ENCODE results near the gene PBX2. TPM values are rescaled to one million over a fixed set of nuclear protein-coding genes. Genes with fewer than 3 reads are reported as not detected.

The PBX2 gene
- total RNA-seq, 1 donor from 2014 or later = 166 TPM

- DNase-seq (ENCODE audit: extremely low spot score, unreplicated experiment) = no peak
- H3K36me3 Mint-ChIP-seq = no peaks in the 10 kb centered on the region
- no peak overlapping the region for H3K27ac Mint-ChIP-seq
- no peak overlapping the region for H3K4me3 Mint-ChIP-seq
- no peak for TF ChIP-seq CTCF (conservative IDR thresholded peaks at IDR 0.05)
- H3K9me3 Mint-ChIP-seq = no peaks in the 10 kb centered on the region
- H3K4me1 Mint-ChIP-seq (ENCODE audit: unreplicated experiment) = peaks cover 16% of the 10 kb centered on the region
- H3K27me3 Mint-ChIP-seq = peaks cover 4% of the 10 kb centered on the region
Measured at GRCh38 chr6:32200711-32201475, 10.9 kb upstream of the PBX2 start.

GRCh38 chr6:32198866-32199265, 8.9 kb upstream of the PBX2 start:
- no peak overlapping the region for H3K4me3 Mint-ChIP-seq
- DNase-seq (ENCODE audit: extremely low spot score, unreplicated experiment) = no peak
- H3K27me3 Mint-ChIP-seq = no peaks in the 10 kb centered on the region
- no peaks in the 10 kb centered on the region for H3K36me3 Mint-ChIP-seq
- TF ChIP-seq CTCF (conservative IDR thresholded peaks at IDR 0.05) = no peak
- no peaks in the 10 kb centered on the region for H3K9me3 Mint-ChIP-seq
- peaks cover 30% of the 10 kb centered on the region for H3K4me1 Mint-ChIP-seq (ENCODE audit: unreplicated experiment)
- peak overlapping the region; percentile 62 for H3K27ac Mint-ChIP-seq

GRCh38 chr6:32198345-32198696, 8.3 kb upstream of the PBX2 start:
- H3K27me3 Mint-ChIP-seq = no peaks in the 10 kb centered on the region
- H3K4me1 Mint-ChIP-seq (ENCODE audit: unreplicated experiment) = peaks cover 30% of the 10 kb centered on the region
- no peak for DNase-seq (ENCODE audit: extremely low spot score, unreplicated experiment)
- no peak for TF ChIP-seq CTCF (conservative IDR thresholded peaks at IDR 0.05)
- H3K4me3 Mint-ChIP-seq = no peak overlapping the region
- no peaks in the 10 kb centered on the region for H3K36me3 Mint-ChIP-seq
- peak overlapping the region; percentile 62 for H3K27ac Mint-ChIP-seq
- H3K9me3 Mint-ChIP-seq = no peaks in the 10 kb centered on the region

GRCh38 chr6:32196682-32197616, 6.9 kb upstream of the PBX2 start:
- H3K9me3 Mint-ChIP-seq = no peaks in the 10 kb centered on the region
- H3K4me3 Mint-ChIP-seq = peak overlapping the region; percentile 96
- no peaks in the 10 kb centered on the region for H3K27me3 Mint-ChIP-seq
- H3K36me3 Mint-ChIP-seq = no peaks in the 10 kb centered on the region
- H3K4me1 Mint-ChIP-seq (ENCODE audit: unreplicated experiment) = peaks cover 29% of the 10 kb centered on the region
- TF ChIP-seq CTCF (conservative IDR thresholded peaks at IDR 0.05) = no peak
- H3K27ac Mint-ChIP-seq = peak overlapping the region; percentile 100
- peak; percentile 71 for DNase-seq (ENCODE audit: extremely low spot score, unreplicated experiment)

GRCh38 chr6:32195902-32196681, 6.1 kb upstream of the PBX2 start:
- TF ChIP-seq CTCF (conservative IDR thresholded peaks at IDR 0.05) = no peak
- H3K9me3 Mint-ChIP-seq = no peaks in the 10 kb centered on the region
- H3K36me3 Mint-ChIP-seq = no peaks in the 10 kb centered on the region
- H3K27ac Mint-ChIP-seq = peak overlapping the region; percentile 100
- H3K27me3 Mint-ChIP-seq = no peaks in the 10 kb centered on the region
- peak overlapping the region; percentile 96 for H3K4me3 Mint-ChIP-seq
- peaks cover 33% of the 10 kb centered on the region for H3K4me1 Mint-ChIP-seq (ENCODE audit: unreplicated experiment)
- DNase-seq (ENCODE audit: extremely low spot score, unreplicated experiment) = peak; percentile 88

Measured in type B pancreatic cell (in vitro differentiated cells).